Caco-2 (cell line): Measurements from ENCODE around the gene HHLA2. TPM values are rescaled to one million over a fixed set of nuclear protein-coding genes. Genes with fewer than 3 reads are reported as not detected.

Experiments
- BruUV-seq: library from RNA; stranded (reverse); fragments of 400-500 nt; replicated peaks from 2 replicates; lab custom pipeline; 2021; lab: Mats Ljungman, UMichigan
- CTCF ChIA-PET: fragments of 300-600 bp; sonication (Branson Sonifier 250); formaldehyde crosslinking; loops from one replicate; lab custom pipeline; 2022; ENCODE audit warnings: antibody characterized with exemption; lab: Charles Lee
- POLR2A ChIA-PET: fragments of 300-600 bp; sonication (Branson Sonifier 250); formaldehyde crosslinking; loops from one replicate; lab custom pipeline; 2022; ENCODE audit warnings: antibody characterized with exemption; lab: Charles Lee
- DNase-seq, 2 experiments: peaks; one replicate each; pipeline versions ENCODE4 v3.0.0 to v3.0.0-alpha.2; 2020 to 2022
- H3K27me3 ChIP-seq: replicated peaks from 2 replicates; pipeline ENCODE4 v1.6.0; 2011; ENCODE audit warnings: low read length; ENCODE audit not compliant: control insufficient read depth, insufficient read depth
- H3K36me3 ChIP-seq: 2 replicates; pipeline ENCODE4 v1.5.1; 2011; ENCODE audit warnings: low read length; ENCODE audit not compliant: control insufficient read depth, insufficient read depth
- H3K4me1 ChIP-seq: fragments of 250-450 bp; sonication (Bioruptor Pico); 2 replicates; pipeline ENCODE4 v1.5.1; 2020; ENCODE audit warnings: mild to moderate bottlenecking
- H3K4me3 ChIP-seq: 2 replicates; pipeline ENCODE4 v1.5.1; 2011; ENCODE audit warnings: low read depth, mild to moderate bottlenecking, control low read depth, low read length
- H3K9me3 ChIP-seq: fragments of 250-450 bp; sonication (Bioruptor Pico); 2 replicates; pipeline ENCODE4 v1.5.1; 2020; ENCODE audit warnings: mild to moderate bottlenecking, moderate library complexity
- H3K27ac Mint-ChIP-seq: one replicate; pipeline ENCODE4 v1.8.0; 2022; ENCODE audit warnings: mixed read lengths; ENCODE audit not compliant: unreplicated experiment
- H3K27me3 Mint-ChIP-seq: one replicate; pipeline ENCODE4 v1.8.0; 2022; ENCODE audit warnings: mixed read lengths; ENCODE audit not compliant: insufficient read depth, unreplicated experiment
- H3K36me3 Mint-ChIP-seq: one replicate; pipeline ENCODE4 v1.8.0; 2022; ENCODE audit warnings: mild to moderate bottlenecking, mixed read lengths; ENCODE audit not compliant: insufficient read depth, unreplicated experiment
- H3K4me1 Mint-ChIP-seq: one replicate; pipeline ENCODE4 v1.8.0; 2022; ENCODE audit warnings: low read depth, mixed read lengths; ENCODE audit not compliant: unreplicated experiment
- H3K4me3 Mint-ChIP-seq: one replicate; pipeline ENCODE4 v1.8.0; 2022; ENCODE audit warnings: mild to moderate bottlenecking, moderate library complexity, mixed read lengths; ENCODE audit not compliant: unreplicated experiment
- H3K9me3 Mint-ChIP-seq: one replicate; pipeline ENCODE4 v1.8.0; 2022; ENCODE audit warnings: mixed read lengths; ENCODE audit not compliant: unreplicated experiment
- intact Hi-C: fragments of 100-400 bp; cut with micrococcal nuclease; formaldehyde crosslinking; loops from one replicate; pipeline ENCODE4 v1.10.0; 2022; ENCODE audit not compliant: unreplicated experiment
- total RNA-seq: library from RNA; stranded (reverse); gene quantifications from 2 replicates; pipeline ENCODE4 v1.2.3, GENCODE V29; 2022
- TF ChIP-seq, protein P1 (sequence below), 2 experiments: fragments of 200-600 bp in 1 of 2; IDR thresholded peaks; 1 replicate in 1 of 2; 2 replicates in 1 of 2; pipeline versions ENCODE4 v1.5.1 to v1.8.0; 2011 to 2022; ENCODE audit warnings: antibody characterized with exemption in 1 of 2, control low read depth in 1 of 2, inconsistent platforms in 1 of 2, low read depth in 1 of 2, low read length in 1 of 2, mild to moderate bottlenecking in 1 of 2, moderate library complexity in 1 of 2; ENCODE audit not compliant: insufficient read depth in 1 of 2, severe bottlenecking in 1 of 2, unreplicated experiment in 1 of 2

HHLA2 gene
- total RNA-seq, 1 experiment from 2014 or later: 0.50 TPM

DNA sequence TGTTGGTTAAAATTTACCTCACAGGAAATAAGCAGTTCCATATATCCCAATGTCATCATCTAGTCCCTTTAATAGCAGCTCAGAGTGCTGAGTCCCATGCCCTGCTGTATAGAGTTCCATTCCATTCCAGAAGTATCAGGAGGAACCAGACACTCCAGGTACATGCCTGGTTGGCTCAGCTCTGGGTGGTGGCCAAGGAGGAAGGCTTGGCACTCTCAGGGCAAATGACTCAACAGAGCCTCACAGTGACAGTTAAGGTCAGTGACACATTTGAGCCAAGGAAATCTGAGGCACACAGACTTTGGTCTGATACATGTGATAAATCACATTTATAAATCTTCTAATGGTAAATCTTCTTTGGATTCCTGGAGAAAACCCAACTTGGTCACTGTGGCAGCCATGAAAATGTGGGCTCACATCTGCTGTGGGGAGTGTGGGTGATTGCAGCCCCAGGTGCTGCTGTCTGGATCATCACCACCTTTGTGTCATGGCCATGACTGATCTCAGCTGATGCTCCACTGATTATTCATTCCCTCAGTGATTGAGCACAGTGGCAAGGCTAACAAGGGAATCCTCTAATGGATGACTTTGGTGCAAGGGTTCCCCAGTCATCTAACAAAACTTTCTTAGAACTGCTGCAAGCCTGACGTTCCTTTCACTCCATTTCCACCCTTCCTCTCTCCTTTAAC, 9.3 kb downstream of the HHLA2 start:
- no peaks in the 10 kb centered on the region for H3K9me3 Mint-ChIP-seq

DNA sequence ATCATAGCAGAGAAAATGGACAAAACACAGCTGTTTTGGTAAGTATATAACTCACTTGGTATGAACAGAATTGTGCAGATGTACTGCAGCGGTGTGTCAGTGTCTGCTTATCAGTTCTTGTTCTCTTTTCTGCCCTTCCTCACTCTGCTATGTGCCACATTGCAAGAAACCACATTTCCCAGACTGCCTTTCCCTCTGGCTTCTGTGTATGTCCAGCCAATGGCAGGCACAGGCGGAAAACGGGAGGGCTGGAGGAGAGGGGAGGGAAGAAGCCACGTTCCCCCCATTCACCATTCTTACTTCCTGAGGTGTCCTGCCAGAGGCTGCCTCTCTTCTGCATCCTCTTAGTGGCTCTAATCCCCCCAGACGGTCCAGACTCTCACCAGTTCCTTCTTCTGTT, 15.4 kb downstream of the HHLA2 start:
- Histone ChIP-seq H3K4me1 (peaks cover 18% of the 10 kb centered on the region), H3K4me3 (no peak overlapping the region), H3K9me3 (peaks cover 7% of the 10 kb centered on the region), H3K27me3 (no peaks in the 10 kb centered on the region), H3K36me3 (no peaks in the 10 kb centered on the region)
- Mint-ChIP-seq H3K27me3 (no peaks in the 10 kb centered on the region), H3K27ac (no peak overlapping the region), H3K4me1 (peaks cover 7% of the 10 kb centered on the region), H3K36me3 (no peaks in the 10 kb centered on the region), H3K4me3 (no peak overlapping the region), H3K9me3 (no peaks in the 10 kb centered on the region)
- intact Hi-C loops: no loop called here
- POLR2A ChIA-PET: no interaction called here
- TF ChIP-seq, protein P1, sequence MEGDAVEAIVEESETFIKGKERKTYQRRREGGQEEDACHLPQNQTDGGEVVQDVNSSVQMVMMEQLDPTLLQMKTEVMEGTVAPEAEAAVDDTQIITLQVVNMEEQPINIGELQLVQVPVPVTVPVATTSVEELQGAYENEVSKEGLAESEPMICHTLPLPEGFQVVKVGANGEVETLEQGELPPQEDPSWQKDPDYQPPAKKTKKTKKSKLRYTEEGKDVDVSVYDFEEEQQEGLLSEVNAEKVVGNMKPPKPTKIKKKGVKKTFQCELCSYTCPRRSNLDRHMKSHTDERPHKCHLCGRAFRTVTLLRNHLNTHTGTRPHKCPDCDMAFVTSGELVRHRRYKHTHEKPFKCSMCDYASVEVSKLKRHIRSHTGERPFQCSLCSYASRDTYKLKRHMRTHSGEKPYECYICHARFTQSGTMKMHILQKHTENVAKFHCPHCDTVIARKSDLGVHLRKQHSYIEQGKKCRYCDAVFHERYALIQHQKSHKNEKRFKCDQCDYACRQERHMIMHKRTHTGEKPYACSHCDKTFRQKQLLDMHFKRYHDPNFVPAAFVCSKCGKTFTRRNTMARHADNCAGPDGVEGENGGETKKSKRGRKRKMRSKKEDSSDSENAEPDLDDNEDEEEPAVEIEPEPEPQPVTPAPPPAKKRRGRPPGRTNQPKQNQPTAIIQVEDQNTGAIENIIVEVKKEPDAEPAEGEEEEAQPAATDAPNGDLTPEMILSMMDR (IDR thresholded peaks at IDR 0.05; ENCODE audit: insufficient read depth in 1 of 2, low read depth in 1 of 2, low read length in 1 of 2, severe bottlenecking in 1 of 2, unreplicated experiment in 1 of 2): no peak
- no TSS peak for BruUV-seq
- no peak for DNase-seq
- CTCF ChIA-PET: no interaction called here

More for the DNA sequence above, 9.3 kb downstream of the HHLA2 start:
- no peaks in the 10 kb centered on the region for H3K4me1 Mint-ChIP-seq
- Histone ChIP-seq H3K27me3 (no peaks in the 10 kb centered on the region), H3K9me3 (peaks cover 7% of the 10 kb centered on the region), H3K4me1 (no peaks in the 10 kb centered on the region), H3K36me3 (no peaks in the 10 kb centered on the region), H3K4me3 (no peak overlapping the region)
- H3K27ac Mint-ChIP-seq: no peak overlapping the region
- H3K27me3 Mint-ChIP-seq: no peaks in the 10 kb centered on the region
- no peaks in the 10 kb centered on the region for H3K36me3 Mint-ChIP-seq
- intact Hi-C loops: no loop called here
- BruUV-seq: no TSS peak
- ChIA-PET POLR2A (no interaction called here), CTCF (no interaction called here)
- TF ChIP-seq, protein P1 (IDR thresholded peaks at IDR 0.05; ENCODE audit: insufficient read depth in 1 of 2, low read depth in 1 of 2, low read length in 1 of 2, severe bottlenecking in 1 of 2, unreplicated experiment in 1 of 2): no peak
- H3K4me3 Mint-ChIP-seq: no peak overlapping the region
- DNase-seq: no peak

DNA sequence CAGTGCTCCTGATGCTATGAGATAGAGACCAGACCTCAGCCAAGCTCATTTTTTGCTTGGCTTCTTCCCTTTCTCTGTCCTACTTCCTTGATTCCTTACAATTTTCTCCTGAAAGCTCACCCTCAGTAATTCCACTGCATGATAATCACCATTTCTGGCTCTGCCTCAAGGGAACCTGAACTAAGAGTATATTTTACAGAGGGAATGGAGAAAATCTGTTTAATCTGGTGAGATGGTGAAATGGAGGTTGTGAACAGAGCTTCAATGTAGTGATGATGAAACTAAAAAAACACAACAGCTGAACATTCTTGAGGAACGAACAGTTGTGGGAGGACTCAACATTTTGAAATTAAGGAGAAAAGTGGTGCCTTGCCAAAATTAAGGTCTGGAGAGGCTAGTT, 16.3 kb downstream of the HHLA2 start:
- Mint-ChIP-seq H3K4me1 (peaks cover 7% of the 10 kb centered on the region), H3K4me3 (no peak overlapping the region), H3K9me3 (no peaks in the 10 kb centered on the region), H3K27me3 (no peaks in the 10 kb centered on the region), H3K36me3 (no peaks in the 10 kb centered on the region), H3K27ac (no peak overlapping the region)
- peaks cover 21% of the 10 kb centered on the region for H3K4me1 ChIP-seq
- ChIA-PET CTCF (interaction anchor here (0.7 kb wide), 1 partner anchor 71 kb away, joined by 3 read pairs; no protein-coding TSS in a partner anchor), POLR2A (no interaction called here)
- no peaks in the 10 kb centered on the region for H3K36me3 ChIP-seq
- H3K4me3 ChIP-seq: no peak overlapping the region
- intact Hi-C loops: no loop called here
- DNase-seq: no peak
- peaks cover 7% of the 10 kb centered on the region for H3K9me3 ChIP-seq
- TF ChIP-seq, protein P1 (IDR thresholded peaks at IDR 0.05; ENCODE audit: insufficient read depth in 1 of 2, low read depth in 1 of 2, low read length in 1 of 2, severe bottlenecking in 1 of 2, unreplicated experiment in 1 of 2): no peak
- no peaks in the 10 kb centered on the region for H3K27me3 ChIP-seq
- BruUV-seq: no TSS peak
